PFSK-1 (cell line): ENCODE results near the gene VSIG4.

Experiments
- FOXP2 ChIP-seq: optimal IDR thresholded peaks from 2 replicates; pipeline ENCODE3; 2011; ENCODE audit warnings: borderline replicate concordance, control low read depth, inconsistent platforms; ENCODE audit not compliant: insufficient read depth; ENCODE audit errors: extremely low read length, extremely low read depth
- POLR2AphosphoS5 ChIP-seq: IDR thresholded peaks from 2 replicates; pipeline ENCODE4 v1.6.1; 2012; ENCODE audit warnings: low read depth, mild to moderate bottlenecking, control low read depth, low read length, moderate library complexity
- REST ChIP-seq, 2 experiments: IDR thresholded peaks; 2 replicates each; pipeline versions ENCODE4 v1.6.1 to v1.8.0; 2011 to 2012; ENCODE audit warnings: low read depth in 2 of 2, low read length in 2 of 2, control low read depth in 1 of 2, inconsistent platforms in 1 of 2, mild to moderate bottlenecking in 1 of 2, moderate library complexity in 1 of 2; ENCODE audit not compliant: insufficient read depth in 1 of 2
- SIN3A ChIP-seq: IDR thresholded peaks from 2 replicates; pipeline ENCODE4 v1.6.1; 2012; ENCODE audit warnings: mild to moderate bottlenecking, low read length, moderate library complexity, borderline replicate concordance; ENCODE audit not compliant: insufficient read depth
- TAF1 ChIP-seq: IDR thresholded peaks from 2 replicates; pipeline ENCODE4 v1.6.1; 2012; ENCODE audit warnings: low read length, control low read depth, borderline replicate concordance; ENCODE audit not compliant: insufficient read depth

DNA sequence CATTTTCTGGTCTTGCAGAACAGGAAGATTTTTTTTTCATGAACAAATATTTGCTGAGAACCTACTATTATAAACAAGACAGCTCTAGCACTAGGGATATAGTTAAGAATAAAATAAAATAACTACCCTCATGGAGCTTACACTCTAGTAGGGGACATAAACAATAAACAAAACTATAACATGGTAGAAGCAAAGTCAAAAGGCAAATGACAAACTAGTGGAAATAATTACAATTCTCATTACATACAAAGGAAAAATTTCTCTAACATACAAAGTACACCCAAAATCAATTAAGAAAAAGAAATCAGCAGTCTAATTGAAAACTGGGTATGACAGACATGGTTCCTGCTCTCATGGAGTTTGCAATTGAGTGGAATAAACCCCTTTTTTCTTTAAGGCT lies 32.0 kb downstream of the VSIG4 start:
- TF ChIP-seq POLR2AphosphoS5 (no peak), TAF1 (no peak), REST (IDR thresholded peaks at IDR 0.05; ENCODE audit: insufficient read depth in 1 of 2, low read depth in 2 of 2, low read length in 2 of 2) (no peak), SIN3A (no peak), FOXP2 (no peak)
